IMR-90 (cell line): ENCODE measurements around the gene EIF5A2. TPM values are rescaled to one million over a fixed set of nuclear protein-coding genes. Genes with fewer than 3 reads are reported as not detected.

Experiments
- ATAC-seq: fragments of 200-7000 bp; cut with Tn5 transposase; 2 replicates; pipeline ENCODE4 v1.9.1; 2020; ENCODE audit warnings: low read depth, mild to moderate bottlenecking, moderate library complexity
- BruUV-seq: library from RNA; stranded (reverse); fragments of 400-500 nt; replicated peaks from 2 replicates; lab custom pipeline; 2021; lab: Mats Ljungman, UMichigan
- CTCF ChIA-PET: fragments of 300-600 bp; formaldehyde crosslinking; extraction: SDS; loops from one replicate; lab custom pipeline; 2021; ENCODE audit warnings: antibody characterized with exemption; lab: Yijun Ruan, JAX
- POLR2A ChIA-PET: fragments of 300-600 bp; sonication (Branson Sonifier 250); formaldehyde crosslinking; loops from one replicate; lab custom pipeline; 2022; ENCODE audit warnings: antibody characterized with exemption; ENCODE audit not compliant: unreplicated experiment; lab: Charles Lee
- DNase-seq: peaks from one replicate; pipeline ENCODE4 v3.0.0; 2013
- H2AFZ ChIP-seq: replicated peaks from 2 replicates; pipeline ENCODE3; 2013; ENCODE audit warnings: low read length, mild to moderate bottlenecking; ENCODE audit not compliant: poor library complexity
- H2AK5ac ChIP-seq: 2 replicates; pipeline ENCODE4 v1.6.1; 2013; ENCODE audit warnings: low read depth, low read length, inconsistent platforms
- H2AK9ac ChIP-seq: replicated peaks from 2 replicates; pipeline ENCODE3; 2013; ENCODE audit warnings: mild to moderate bottlenecking, low read depth, low read length, moderate library complexity; ENCODE audit not compliant: poor library complexity
- H2BK120ac ChIP-seq: 2 replicates; pipeline ENCODE4 v1.6.1; 2013; ENCODE audit warnings: low read depth, low read length, inconsistent platforms
- H2BK15ac ChIP-seq: 3 replicates; pipeline ENCODE4 v1.6.1; 2013; ENCODE audit warnings: low read depth, low read length, inconsistent platforms
- H2BK20ac ChIP-seq: 2 replicates; pipeline ENCODE4 v1.6.1; 2013; ENCODE audit warnings: low read depth, mild to moderate bottlenecking, inconsistent platforms, low read length, moderate library complexity
- H2BK5ac ChIP-seq: 2 replicates; pipeline ENCODE4 v1.6.1; 2013; ENCODE audit warnings: mild to moderate bottlenecking, low read depth, low read length, inconsistent platforms; ENCODE audit not compliant: poor library complexity, severe bottlenecking
- H3K14ac ChIP-seq: replicated peaks from 2 replicates; pipeline ENCODE4 v1.6.1; 2013; ENCODE audit warnings: low read depth, low read length, inconsistent platforms
- H3K18ac ChIP-seq: 2 replicates; pipeline ENCODE4 v1.6.1; 2013; ENCODE audit warnings: low read depth, low read length, control low read depth
- H3K23ac ChIP-seq: 2 replicates; pipeline ENCODE4 v1.6.1; 2013; ENCODE audit warnings: low read depth, low read length, inconsistent platforms
- H3K27ac ChIP-seq: 2 replicates; pipeline ENCODE4 v1.5.1; 2013; ENCODE audit warnings: mild to moderate bottlenecking, control low read depth, low read length; ENCODE audit not compliant: insufficient read depth
- H3K27me3 ChIP-seq: 2 replicates; pipeline ENCODE4 v1.6.1; 2013; ENCODE audit warnings: low read length; ENCODE audit not compliant: control insufficient read depth, insufficient read depth
- H3K36me3 ChIP-seq: 2 replicates; pipeline ENCODE4 v1.6.1; 2013; ENCODE audit warnings: low read length, mixed read lengths; ENCODE audit not compliant: control insufficient read depth, insufficient read depth
- H3K4ac ChIP-seq: 2 replicates; pipeline ENCODE4 v1.6.1; 2013; ENCODE audit warnings: low read depth, low read length, inconsistent platforms
- H3K4me1 ChIP-seq: 2 replicates; pipeline ENCODE4 v1.6.1; 2013; ENCODE audit warnings: low read length, mixed read lengths; ENCODE audit not compliant: control insufficient read depth, insufficient read depth
- H3K4me2 ChIP-seq: 2 replicates; pipeline ENCODE4 v1.6.1; 2013; ENCODE audit warnings: low read depth, mild to moderate bottlenecking, control low read depth, low read length, moderate library complexity
- H3K4me3 ChIP-seq: 2 replicates; pipeline ENCODE4 v1.5.1; 2013; ENCODE audit warnings: low read depth, mild to moderate bottlenecking, control low read depth, low read length, moderate library complexity; ENCODE audit not compliant: insufficient read depth
- H3K56ac ChIP-seq: 2 replicates; pipeline ENCODE4 v1.6.1; 2013; ENCODE audit warnings: low read length, inconsistent platforms; ENCODE audit not compliant: insufficient read depth; ENCODE audit errors: extremely low read depth
- H3K79me1 ChIP-seq, 2 experiments: 2 replicates each; pipeline ENCODE4 v1.6.1; 2013; ENCODE audit warnings: low read length in 2 of 2, inconsistent platforms in 1 of 2, low read depth in 1 of 2
- H3K9ac ChIP-seq: 2 replicates; pipeline ENCODE4 v1.6.1; 2013; ENCODE audit warnings: low read depth, low read length, control low read depth
- H3K9me1 ChIP-seq: 2 replicates; pipeline ENCODE4 v1.6.1; 2013; ENCODE audit warnings: low read length, inconsistent platforms; ENCODE audit not compliant: insufficient read depth
- H3K9me3 ChIP-seq: 2 replicates; pipeline ENCODE4 v1.6.1; 2013; ENCODE audit warnings: low read length; ENCODE audit not compliant: control insufficient read depth, insufficient read depth
- H4K20me1 ChIP-seq: 2 replicates; pipeline ENCODE4 v1.6.1; 2013; ENCODE audit warnings: low read length, inconsistent platforms; ENCODE audit not compliant: insufficient read depth
- H4K5ac ChIP-seq: 2 replicates; pipeline ENCODE4 v1.6.1; 2013; ENCODE audit warnings: mild to moderate bottlenecking, low read depth, low read length, control low read depth
- H4K8ac ChIP-seq, 2 experiments: 2 replicates each; pipeline ENCODE4 v1.6.1; 2013; ENCODE audit warnings: low read depth in 2 of 2, low read length in 2 of 2, control low read depth in 1 of 2, inconsistent platforms in 1 of 2
- H4K91ac ChIP-seq: 2 replicates; pipeline ENCODE4 v1.6.1; 2013; ENCODE audit warnings: low read depth, low read length, inconsistent platforms; ENCODE audit not compliant: insufficient read depth
- BHLHE40 ChIP-seq: fragments of 150-350 bp; IDR thresholded peaks from 2 replicates; pipeline ENCODE4 v1.6.1; 2016; ENCODE audit warnings: mild to moderate bottlenecking, low read depth, low read length
- CEBPB ChIP-seq: IDR thresholded peaks from 2 replicates; pipeline ENCODE4 v1.6.1; 2012; ENCODE audit warnings: low read depth, low read length, improper control_type of control experiment
- CHD1 ChIP-seq: IDR thresholded peaks from 2 replicates; pipeline ENCODE4 v1.6.1; 2012; ENCODE audit warnings: low read depth, low read length, improper control_type of control experiment
- CTCF ChIP-seq: conservative IDR thresholded peaks from 2 replicates; pipeline ENCODE4 v1.5.1; 2012; ENCODE audit warnings: mild to moderate bottlenecking, low read depth, low read length, improper control_type of control experiment
- ELK1 ChIP-seq: fragments of 150-350 bp; IDR thresholded peaks from 2 replicates; pipeline ENCODE4 v1.6.1; 2016; ENCODE audit warnings: low read depth, mild to moderate bottlenecking, low read length, moderate library complexity, borderline replicate concordance
- FOS ChIP-seq: fragments of 150-350 bp; IDR thresholded peaks from 2 replicates; pipeline ENCODE4 v1.6.1; 2016; ENCODE audit warnings: low read depth, low read length
- MAFK ChIP-seq: IDR thresholded peaks from 2 replicates; pipeline ENCODE4 v1.6.1; 2012; ENCODE audit warnings: low read depth, low read length, improper control_type of control experiment
- MAZ ChIP-seq: IDR thresholded peaks from 2 replicates; pipeline ENCODE4 v1.6.1; 2012; ENCODE audit warnings: low read depth, mild to moderate bottlenecking, low read length, improper control_type of control experiment, moderate library complexity, borderline replicate concordance
- MXI1 ChIP-seq: IDR thresholded peaks from 2 replicates; pipeline ENCODE4 v1.6.1; 2012; ENCODE audit warnings: low read depth, mild to moderate bottlenecking, low read length, moderate library complexity, borderline replicate concordance
- NFE2L2 ChIP-seq: fragments of 150-350 bp; IDR thresholded peaks from 2 replicates; pipeline ENCODE4 v1.6.1; 2016; ENCODE audit warnings: low read depth, mild to moderate bottlenecking, low read length
- POLR2A ChIP-seq: IDR thresholded peaks from 2 replicates; pipeline ENCODE4 v1.6.1; 2012; ENCODE audit warnings: mild to moderate bottlenecking, low read depth, low read length
- RAD21 ChIP-seq: IDR thresholded peaks from 2 replicates; pipeline ENCODE4 v1.6.1; 2012; ENCODE audit warnings: low read length, improper control_type of control experiment
- RCOR1 ChIP-seq: IDR thresholded peaks from 2 replicates; pipeline ENCODE4 v1.6.1; 2012; ENCODE audit warnings: mild to moderate bottlenecking, low read length, improper control_type of control experiment; ENCODE audit not compliant: insufficient replicate concordance
- RFX5 ChIP-seq: IDR thresholded peaks from 2 replicates; pipeline ENCODE4 v1.8.0; 2012; ENCODE audit warnings: low read depth, mild to moderate bottlenecking, low read length, moderate library complexity
- SMC3 ChIP-seq: fragments of 150-350 bp; IDR thresholded peaks from 2 replicates; pipeline ENCODE4 v1.6.1; 2016; ENCODE audit warnings: low read depth, mild to moderate bottlenecking, antibody characterized with exemption, low read length, moderate library complexity
- USF2 ChIP-seq: fragments of 150-350 bp; IDR thresholded peaks from 2 replicates; pipeline ENCODE4 v1.6.1; 2017; ENCODE audit warnings: mild to moderate bottlenecking, antibody characterized with exemption, low read length, low read depth
- dilution Hi-C: fragments of 300-500 bp; cut with HindIII; formaldehyde crosslinking; loops from one replicate; pipeline ENCODE4 v1.14.3; 2018; ENCODE audit warnings: low sequenced_read_pairs; ENCODE audit not compliant: unreplicated experiment
- in situ Hi-C: fragments of 300-500 bp; cut with MboI; formaldehyde crosslinking; loops from 3 replicates; pipeline ENCODE4 v1.14.3; 2019; ENCODE audit warnings: low sequenced_read_pairs, inconsistent platforms, mixed read lengths
- intact Hi-C: fragments of 100-400 bp; cut with micrococcal nuclease; formaldehyde crosslinking; loops from 2 replicates; pipeline ENCODE4 v1.10.0; 2022
- polyA plus RNA-seq, 3 experiments: library from polyadenylated mRNA; depleted of rRNA; stranded (reverse); fragments of >200 nt; gene quantifications; 2 replicates each; pipeline ENCODE4 v1.2.3, GENCODE V29; 2012; ENCODE audit warnings: low replicate concordance in 1 of 3
- total RNA-seq: library from RNA; depleted of rRNA; stranded (reverse); fragments of >200 nt; gene quantifications from 2 replicates; pipeline ENCODE4 v1.2.3, GENCODE V29; 2012

EIF5A2 gene
- total and polyA plus RNA-seq, 2 of the 4 experiments (the other 2 are of a cell fraction), result 7.7 to 7.8 TPM

- no peak overlapping the region for H3K56ac ChIP-seq
- no peak overlapping the region for H4K5ac ChIP-seq
- H3K14ac ChIP-seq, result no peak overlapping the region
- in situ Hi-C loops, result no loop called here
- H2AK5ac ChIP-seq, result no peak overlapping the region
- no peak for ATAC-seq
- H3K4me1 ChIP-seq, result no peaks in the 10 kb centered on the region
- TF ChIP-seq MAZ (no peak), FOS (no peak), MAFK (no peak), NFE2L2 (no peak), USF2 (no peak), CTCF (no peak), RAD21 (no peak), CEBPB (no peak), RCOR1 (no peak), RFX5 (no peak), ELK1 (no peak), CHD1 (no peak), BHLHE40 (no peak), MXI1 (no peak), POLR2A (no peak), SMC3 (no peak)
- H3K36me3 ChIP-seq, result no peaks in the 10 kb centered on the region
- CTCF ChIA-PET, result no interaction called here
- 0 out of 2 replicates have a peak, but pooled peaks cover 5% of the 10 kb centered on the region for H3K9me3 ChIP-seq
- no peak overlapping the region for H2BK120ac ChIP-seq
- DNase-seq, result no peak
- no peak overlapping the region for H2AFZ ChIP-seq
- no peaks in the 10 kb centered on the region for H4K20me1 ChIP-seq
- intact Hi-C loops, result no loop called here
- H3K79me1 ChIP-seq, result no peaks in the 10 kb centered on the region
- POLR2A ChIA-PET, result no interaction called here
- BruUV-seq, result no TSS peak
- no peak overlapping the region for H3K4me2 ChIP-seq
- H3K9ac ChIP-seq, result no peak overlapping the region
- H4K8ac ChIP-seq, result no peak overlapping the region
- H2BK20ac ChIP-seq, result no peak overlapping the region
- no peak overlapping the region for H3K27ac ChIP-seq
- H3K27me3 ChIP-seq, result no peaks in the 10 kb centered on the region; the same call in 1 of the 2 replicates
- no peak overlapping the region for H3K4ac ChIP-seq
- no peak overlapping the region for H2BK15ac ChIP-seq
- H3K9me1 ChIP-seq, result no peaks in the 10 kb centered on the region
- dilution Hi-C loops, result no loop called here
- H3K18ac ChIP-seq, result no peak overlapping the region
- H2AK9ac ChIP-seq, result no peak overlapping the region
- H3K4me3 ChIP-seq, result no peak overlapping the region
- no peak overlapping the region for H4K91ac ChIP-seq
- no peak overlapping the region for H2BK5ac ChIP-seq
- H3K23ac ChIP-seq, result no peak overlapping the region
Observed at GRCh38 chr3:170942011-170942410, 33.6 kb upstream of the EIF5A2 start.
